Umbilical cord (tissue), 2 donors: ENCODE data around the gene MSH5. TPM values are rescaled to one million over a fixed set of nuclear protein-coding genes. Genes with fewer than 3 reads are reported as not detected.

Source experiments
- DNase-seq: peaks from one replicate; pipeline ENCODE4 v3.0.0-alpha.2; 2015; ENCODE audit warnings: low spot score
- total RNA-seq: library from RNA; depleted of rRNA; stranded (reverse); fragments of >200 nt; gene quantifications from one replicate; pipeline ENCODE4 v1.2.3, GENCODE V29; 2014; ENCODE audit warnings: low replicate concordance; ENCODE audit not compliant: insufficient read depth

MSH5 gene
- total RNA-seq, 1 donor from 2014 or later, result 8.2 TPM

GRCh38 chr6:31758281-31758680 lies 18.5 kb downstream of the MSH5 start:
- no peak for DNase-seq

GRCh38 chr6:31760790-31761189 lies 21.0 kb downstream of the MSH5 start:
- no peak for DNase-seq

GRCh38 chr6:31761343-31761742 lies 21.5 kb downstream of the MSH5 start:
- no peak for DNase-seq

GRCh38 chr6:31762356-31762755 lies 22.6 kb downstream of the MSH5 start, which contains the start of gene SAPCD1:
SAPCD1 (plus strand) TSS chr6:31762656; CDS start chr6:31763055, 399 bp downstream.
- DNase-seq, result no peak

- peak; percentile 15 for DNase-seq
These were observed 23.2 kb downstream of the MSH5 start for GRCh38 chr6:31762878-31763618.

- DNase-seq, result peak; percentile 88
These were observed 23.8 kb downstream of the MSH5 start for GRCh38 chr6:31763619-31763940.

- peak; percentile 55 for DNase-seq
These were observed 24.4 kb downstream of the MSH5 start for GRCh38 chr6:31764198-31764597.

GRCh38 chr6:31765559-31765909 lies 25.7 kb downstream of the MSH5 start:
- DNase-seq, result no peak

GRCh38 chr6:31765910-31766794 lies 26.3 kb downstream of the MSH5 start:
- peak; percentile 44 for DNase-seq

- no peak for DNase-seq
These were observed 27.4 kb downstream of the MSH5 start for GRCh38 chr6:31767096-31767645.

- DNase-seq, result no peak
These were observed 28.8 kb downstream of the MSH5 start for GRCh38 chr6:31768363-31769257.

GRCh38 chr6:31769684-31770371 lies 30.0 kb downstream of the MSH5 start:
- DNase-seq, result no peak

GRCh38 chr6:31770860-31771259 lies 31.1 kb downstream of the MSH5 start:
- no peak for DNase-seq

- no peak for DNase-seq
These were observed 32.2 kb downstream of the MSH5 start for GRCh38 chr6:31771992-31772358.

- DNase-seq, result no peak
These were observed 35.4 kb downstream of the MSH5 start for GRCh38 chr6:31775184-31775583.

GRCh38 chr6:31775633-31776484 lies 36.1 kb downstream of the MSH5 start:
- no peak for DNase-seq

- no peak for DNase-seq
These were observed 36.7 kb downstream of the MSH5 start for GRCh38 chr6:31776485-31776988.

GRCh38 chr6:31776989-31777666 lies 37.3 kb downstream of the MSH5 start, which contains the start of gene VWA7:
VWA7 (minus strand) TSS chr6:31777328; CDS start chr6:31776779, 549 bp downstream.
- peak; percentile 60 for DNase-seq

- no peak for DNase-seq
These were observed 37.9 kb downstream of the MSH5 start for GRCh38 chr6:31777667-31778050.
